ENCODE measurements around the gene LRRC17.
"Not testable (repeated sequence)": the region's sequence is repeated elsewhere in the genome, so short reads cannot be mapped to it uniquely, and the experiment has no call there.

The LRRC17 gene

DNA sequence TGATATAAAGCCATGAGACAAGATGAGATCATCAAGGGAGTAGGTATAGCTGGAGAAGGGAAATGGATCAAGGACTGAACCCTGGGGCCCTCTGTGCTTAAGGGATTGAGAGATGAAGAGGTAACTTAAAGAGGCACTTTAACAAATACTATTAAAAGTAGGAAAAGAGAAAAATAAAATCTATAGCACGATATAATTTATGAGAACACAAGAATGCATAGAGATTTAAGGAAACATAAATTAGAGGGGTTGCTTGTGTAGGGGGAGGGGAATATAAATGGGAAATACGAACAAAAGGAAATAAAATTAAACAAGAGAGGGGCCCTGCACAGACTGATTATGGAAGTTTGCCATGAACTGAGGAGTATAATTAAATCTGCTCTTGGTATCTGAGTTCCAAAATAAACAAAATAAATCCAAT, 15.6 kb upstream of the LRRC17 start:
- no peak for DNase-seq (ENCODE audit: low read depth in 2 of 2)

DNA sequence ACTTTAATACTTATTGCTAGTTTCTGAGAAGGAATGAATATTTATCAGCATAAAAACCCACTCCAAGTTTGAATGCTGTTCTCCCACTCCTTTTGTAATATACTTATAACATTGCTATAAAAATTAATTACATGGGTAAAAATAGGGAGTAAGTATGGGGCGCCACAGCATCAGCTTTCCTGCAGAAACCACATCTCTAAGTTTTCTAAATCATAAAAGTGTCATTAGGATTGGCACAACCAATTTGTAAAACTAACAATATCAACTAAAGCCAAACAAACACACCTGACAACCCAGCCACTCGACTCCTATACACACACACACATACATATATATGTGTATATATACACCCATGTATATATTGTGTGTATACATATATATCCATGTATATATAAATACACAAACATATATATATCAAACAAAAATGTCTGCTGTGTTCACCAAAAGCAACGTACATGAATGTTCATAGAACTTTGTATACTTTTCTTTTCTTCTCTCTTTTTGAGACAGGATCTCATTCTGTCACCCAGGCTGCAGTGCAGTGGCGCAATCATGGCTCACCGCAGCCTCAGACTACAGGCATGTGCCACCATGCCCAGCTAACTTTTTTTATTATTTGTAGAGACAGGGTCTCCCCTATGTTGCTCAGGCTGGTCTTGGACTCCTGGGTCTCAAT, 14.8 kb upstream of the LRRC17 start:
- DNase-seq (ENCODE audit: low read depth in 2 of 2), result no peak

DNA sequence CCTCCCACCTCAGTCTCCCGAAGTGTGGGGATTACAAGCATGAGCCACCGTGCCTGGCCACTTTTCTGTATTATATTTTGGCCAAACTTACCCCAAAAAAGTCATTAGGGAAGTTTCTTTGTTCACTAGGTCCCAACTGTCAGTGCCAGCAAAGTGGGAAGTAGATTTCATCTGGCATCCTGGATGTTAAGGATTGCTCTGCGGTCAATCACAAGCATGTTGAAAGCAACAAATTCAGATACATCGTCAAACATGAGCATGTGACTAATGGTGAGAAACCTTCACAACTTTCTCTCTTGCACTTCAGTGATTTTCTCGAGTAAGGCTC, 14.3 kb upstream of the LRRC17 start:
- no peak for DNase-seq (ENCODE audit: low read depth in 2 of 2)

DNA sequence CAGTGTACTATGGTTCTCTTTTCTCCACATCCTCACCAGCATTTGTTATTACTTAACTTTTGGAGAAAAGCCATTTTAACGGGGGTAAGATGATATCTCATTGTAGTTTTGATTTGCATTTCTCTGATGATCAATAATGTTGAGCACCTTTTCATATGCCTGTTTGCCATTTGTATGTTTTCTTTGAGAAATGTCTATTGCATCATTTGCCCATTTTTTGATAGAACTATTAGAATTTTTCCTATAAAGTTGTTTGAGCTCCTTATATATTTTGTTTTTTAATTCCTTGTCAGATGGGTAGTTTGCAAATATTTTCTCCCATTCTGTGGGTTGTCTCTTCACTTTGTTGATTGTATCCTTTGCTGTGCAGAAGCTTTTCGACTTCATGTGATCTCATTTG, 10.7 kb upstream of the LRRC17 start:
- not testable (repeated sequence) for DNase-seq (ENCODE audit: low read depth in 2 of 2)

DNA sequence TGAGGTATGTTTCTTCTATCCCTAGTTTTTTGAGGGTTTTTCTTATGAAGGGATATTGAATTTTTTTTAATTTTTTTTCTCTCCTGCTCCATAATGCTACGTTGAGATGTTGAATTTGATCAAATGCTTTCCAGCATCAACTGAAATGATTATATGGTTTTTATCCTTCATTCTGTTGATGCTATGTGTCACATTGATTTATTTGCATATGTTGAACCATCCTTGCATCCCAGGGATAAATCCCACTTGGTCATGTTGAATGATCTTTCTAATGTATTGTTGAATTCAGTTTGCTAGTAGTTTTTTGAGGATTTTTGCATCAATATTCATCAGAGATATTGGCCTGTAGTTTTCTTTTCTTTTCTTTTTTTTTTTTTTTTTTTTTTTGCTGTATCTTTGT, 9.2 kb upstream of the LRRC17 start:
- DNase-seq (ENCODE audit: low read depth in 2 of 2), result not testable (repeated sequence)

DNA sequence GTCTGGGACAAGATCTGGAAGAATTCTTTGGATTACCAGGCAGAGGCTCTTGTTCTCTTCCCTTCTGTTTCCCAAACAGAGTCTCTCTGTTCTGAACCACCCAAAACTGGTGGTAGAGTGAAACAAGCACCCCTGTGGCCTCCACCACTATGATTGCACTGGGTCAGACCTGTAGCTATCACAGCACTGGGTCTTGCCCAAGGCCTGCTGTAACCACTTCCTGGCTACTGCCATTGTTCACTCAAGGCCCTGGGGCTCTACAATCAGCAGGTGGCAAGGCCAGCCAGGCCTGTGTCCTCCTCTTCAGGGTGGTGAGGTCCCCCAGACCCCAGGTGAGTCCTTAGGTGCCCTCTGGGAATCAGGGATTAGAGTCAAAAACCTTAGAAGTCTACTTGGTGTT, 4.1 kb upstream of the LRRC17 start:
- DNase-seq (ENCODE audit: low read depth in 2 of 2), result no peak

DNA sequence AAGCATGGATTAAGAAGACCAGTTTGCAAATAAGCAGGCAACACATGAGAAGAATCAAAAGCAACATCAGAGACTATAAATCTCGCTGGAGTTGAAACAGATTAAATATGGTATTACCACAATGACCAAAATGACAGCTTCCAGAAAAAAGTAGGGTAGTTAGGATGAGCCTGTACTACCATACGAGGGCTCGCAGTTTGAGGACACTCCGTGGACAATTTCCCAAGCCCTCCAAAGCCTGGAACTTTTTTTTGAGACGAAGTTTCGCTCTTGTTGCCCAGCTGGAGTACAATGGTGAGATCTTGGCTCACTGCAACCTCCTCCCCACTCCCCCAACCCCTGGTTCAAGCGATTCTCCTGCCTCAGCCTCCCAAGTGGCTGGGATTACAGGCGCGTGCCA, 1.0 kb downstream of the LRRC17 start:
- DNase-seq (ENCODE audit: low read depth in 2 of 2), result no peak

DNA sequence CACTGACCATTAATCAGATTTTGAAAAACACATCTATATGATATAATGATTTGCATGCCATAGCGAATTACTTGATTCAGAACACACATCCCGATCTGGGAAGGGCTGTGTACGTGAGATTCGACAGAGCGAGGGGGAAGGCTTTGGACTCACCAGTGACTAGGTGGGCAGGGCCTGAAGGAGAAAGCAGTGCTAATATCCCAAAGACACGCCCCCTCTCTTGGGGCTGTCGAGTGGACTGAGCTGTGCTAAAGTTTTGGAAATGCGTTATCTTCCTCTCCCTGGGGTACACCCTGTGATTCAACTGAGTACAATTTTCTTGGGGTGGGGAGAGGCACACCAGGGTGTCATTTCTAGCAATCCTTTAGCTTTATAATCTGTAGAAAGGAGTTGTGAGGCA, 1.8 kb downstream of the LRRC17 start:
- DNase-seq (ENCODE audit: low read depth in 2 of 2), result no peak

DNA sequence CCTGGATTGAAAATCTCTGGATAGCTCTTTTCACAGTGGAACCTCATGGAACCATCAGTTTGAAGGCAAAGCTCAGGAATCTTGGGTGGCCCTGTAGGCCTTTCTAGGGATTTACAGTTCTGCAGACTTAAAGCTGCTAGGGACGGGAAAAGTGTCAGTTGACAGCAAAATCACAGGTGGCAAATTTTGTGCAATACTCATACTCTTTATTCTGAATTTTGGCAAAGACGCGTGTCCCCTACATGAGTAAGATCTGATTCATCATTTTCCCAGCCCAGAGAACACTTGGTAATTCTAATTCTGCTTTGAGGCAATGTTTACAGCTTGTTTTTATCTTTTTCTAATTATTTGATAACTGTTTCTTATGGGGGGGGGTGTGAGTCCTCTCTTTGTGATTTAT, 3.6 kb downstream of the LRRC17 start:
- DNase-seq (ENCODE audit: low read depth in 2 of 2), result no peak

DNA sequence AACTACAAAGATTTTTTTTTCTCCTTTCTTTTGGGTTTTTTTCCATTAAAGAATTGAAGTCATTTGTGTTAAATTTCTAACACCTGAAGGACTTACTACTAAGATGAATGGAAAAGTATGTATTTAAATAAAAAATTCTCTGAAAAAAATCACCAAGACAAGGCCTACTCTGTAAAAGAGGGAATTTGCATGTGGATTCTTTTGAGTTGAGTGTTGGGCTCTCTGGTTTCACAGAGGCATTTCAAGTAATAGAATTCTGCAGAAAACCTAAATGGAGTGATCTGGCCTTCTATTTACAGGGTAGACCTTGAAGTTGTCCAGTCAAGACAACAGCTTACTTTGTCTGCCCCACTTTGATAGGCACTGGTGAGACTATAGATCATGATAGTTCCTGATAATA, 4.1 kb downstream of the LRRC17 start:
- no peak for DNase-seq (ENCODE audit: low read depth in 2 of 2)

DNA sequence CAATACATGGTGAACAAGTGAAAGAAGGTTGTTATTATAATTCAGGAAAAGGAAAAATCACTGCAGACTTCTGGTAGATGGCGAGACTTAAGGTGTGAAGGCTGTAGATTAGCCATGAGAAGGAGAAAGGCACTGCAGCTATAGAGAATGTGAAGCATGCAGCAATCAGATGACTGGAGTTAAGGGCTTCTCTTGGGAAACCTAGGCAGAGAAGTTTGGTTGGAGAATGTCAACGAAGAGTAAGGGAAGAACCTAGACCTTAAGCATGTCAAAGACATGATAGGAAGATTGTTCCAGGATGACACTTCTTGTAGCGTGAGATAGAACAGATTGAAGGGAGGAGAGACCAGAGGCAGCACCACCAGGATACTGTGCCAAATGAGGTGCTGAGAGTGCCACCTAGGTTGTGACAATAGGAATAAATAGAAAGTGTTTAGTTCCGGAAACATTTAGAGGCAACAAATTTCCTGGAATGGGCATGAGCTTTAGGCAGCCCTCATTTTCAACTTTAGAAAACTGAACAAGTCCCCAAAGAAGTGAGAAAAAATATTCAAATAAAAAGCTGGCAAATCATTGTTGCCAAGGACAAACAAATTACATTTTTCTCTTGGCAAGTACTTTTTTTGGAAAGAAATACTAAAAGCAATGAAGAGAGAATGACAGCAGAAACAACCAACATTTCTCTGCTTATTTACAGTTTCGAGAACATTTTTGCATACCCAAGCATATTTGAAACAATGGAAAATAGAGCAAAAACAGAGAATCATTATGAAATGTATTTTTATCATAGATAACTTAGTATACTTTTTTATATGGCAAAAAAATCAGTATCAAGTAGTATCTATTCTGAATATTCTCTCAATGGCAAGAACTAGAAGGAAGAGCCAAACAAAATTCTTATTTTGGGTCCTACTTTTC, 4.9 kb downstream of the LRRC17 start:
- DNase-seq (ENCODE audit: low read depth in 2 of 2), result no peak

DNA sequence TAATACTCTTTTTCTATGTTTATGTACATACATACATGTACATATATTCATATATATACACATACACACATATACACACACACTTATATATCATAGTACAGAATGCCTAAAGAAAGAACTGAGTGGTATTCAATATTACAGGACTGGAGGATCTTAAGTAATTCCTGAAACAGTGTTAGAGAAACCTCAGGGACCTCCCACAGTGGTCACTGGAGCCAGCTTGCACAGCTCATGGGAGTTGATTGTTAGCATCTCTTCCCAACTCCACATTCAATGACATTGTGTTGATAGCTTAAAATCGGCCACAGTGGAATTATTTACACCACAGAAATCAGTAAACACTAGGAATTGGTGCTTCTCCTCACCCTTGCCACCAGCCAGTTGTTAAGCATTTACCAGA, 6.0 kb downstream of the LRRC17 start:
- DNase-seq (ENCODE audit: low read depth in 2 of 2), result no peak

DNA sequence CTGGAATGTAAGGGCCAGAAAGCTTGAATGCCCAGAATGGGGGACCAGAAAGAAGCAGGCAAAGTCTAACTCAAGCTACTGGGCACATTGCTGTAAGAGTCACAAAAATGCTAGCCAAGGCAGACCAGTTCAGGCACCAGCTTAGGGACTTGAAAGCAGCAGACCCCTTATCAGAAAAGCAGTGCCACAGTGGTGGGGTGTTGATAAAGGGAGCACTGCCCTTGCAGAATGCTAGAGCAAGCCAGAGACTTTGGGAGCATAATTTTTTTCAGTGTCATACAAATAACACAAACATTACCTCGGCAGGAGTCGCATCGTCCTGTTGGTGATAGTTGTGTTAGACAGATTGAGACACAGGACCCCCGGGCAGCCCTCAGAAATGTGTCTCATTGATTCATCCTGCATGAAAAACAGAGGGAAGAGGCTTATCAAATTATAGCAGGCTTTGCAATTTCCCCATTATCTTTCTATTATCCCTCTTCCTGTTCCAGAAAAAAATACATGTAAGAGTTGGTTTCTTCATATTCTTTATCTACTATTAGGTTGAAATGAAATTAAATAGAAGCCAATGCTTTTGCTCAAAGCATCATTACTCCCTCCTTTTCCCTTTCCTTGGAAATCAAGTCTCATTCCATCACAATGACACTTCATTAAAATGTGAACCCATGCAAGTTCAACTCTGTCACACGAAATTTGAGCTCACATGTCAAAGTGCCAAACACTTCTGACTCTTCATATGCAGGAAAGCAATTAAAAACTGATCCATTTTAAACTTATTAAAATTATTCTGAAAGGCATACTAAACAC, 13.4 kb downstream of the LRRC17 start:
- no peak for DNase-seq (ENCODE audit: low read depth in 2 of 2)

DNA sequence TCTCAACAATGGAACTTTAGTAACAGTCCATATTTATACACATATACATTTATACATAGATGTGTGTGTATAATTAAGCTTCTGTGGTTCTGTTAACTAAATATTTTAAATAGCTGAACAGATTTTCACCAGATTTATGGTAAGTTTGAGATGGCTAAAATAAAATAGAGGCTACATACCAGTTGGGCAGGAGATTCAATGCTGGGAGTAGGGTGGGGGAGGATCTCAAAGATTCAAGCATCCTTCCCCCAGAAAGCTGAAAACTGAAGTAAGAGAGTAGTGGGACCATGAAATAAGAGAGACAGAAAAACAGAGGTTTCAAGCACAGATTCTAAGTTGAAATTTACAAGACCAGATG, 14.0 kb downstream of the LRRC17 start:
- no peak for DNase-seq (ENCODE audit: low read depth in 2 of 2)

DNA sequence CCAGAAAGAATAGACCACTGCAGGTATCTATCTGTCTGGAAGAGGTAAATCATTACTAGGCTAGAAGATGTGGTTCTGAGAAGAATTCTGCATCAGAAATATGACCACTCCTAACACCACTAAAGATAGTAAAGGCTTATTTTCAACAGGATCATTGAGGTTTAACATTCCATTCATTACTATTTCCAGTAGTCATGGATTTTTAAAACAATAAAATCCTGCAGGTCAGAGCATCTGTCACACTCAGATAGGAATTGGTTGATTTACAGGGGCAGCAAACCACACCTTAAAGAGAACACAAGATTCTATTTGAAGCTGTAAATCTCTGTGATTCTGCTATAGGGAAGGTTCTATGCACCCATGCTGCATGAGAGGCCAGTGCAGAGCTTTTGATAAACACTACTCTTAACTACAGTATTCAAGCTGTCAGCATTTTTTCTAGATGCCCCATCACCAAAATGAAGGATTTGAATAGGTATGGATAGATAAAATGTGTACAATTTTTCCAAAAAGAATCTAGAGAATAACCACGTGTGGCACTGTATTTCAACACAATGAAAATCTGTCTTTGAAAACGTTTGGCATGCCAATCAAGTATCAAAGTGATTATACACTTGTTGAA, 14.6 kb downstream of the LRRC17 start:
- DNase-seq (ENCODE audit: low read depth in 2 of 2), result no peak

DNA sequence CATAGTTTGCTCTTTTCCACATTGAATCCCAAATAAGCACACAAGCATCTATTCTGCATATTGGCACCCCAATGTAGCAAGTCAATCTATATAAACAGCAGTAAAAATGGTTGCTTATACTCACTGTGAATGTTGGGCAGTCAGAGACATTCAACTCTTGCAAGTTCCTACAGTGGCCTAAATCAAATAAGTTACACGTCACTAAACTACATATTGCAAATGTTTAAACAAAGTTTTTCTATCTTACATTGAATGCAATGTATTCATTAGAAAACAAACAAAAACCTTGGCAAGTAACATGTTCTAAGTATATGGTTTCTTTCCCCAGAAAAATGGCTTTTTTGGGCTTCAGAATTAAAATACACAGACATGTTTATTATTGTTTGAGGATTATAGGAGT, 19.0 kb downstream of the LRRC17 start:
- DNase-seq (ENCODE audit: low read depth in 2 of 2), result no peak

DNA sequence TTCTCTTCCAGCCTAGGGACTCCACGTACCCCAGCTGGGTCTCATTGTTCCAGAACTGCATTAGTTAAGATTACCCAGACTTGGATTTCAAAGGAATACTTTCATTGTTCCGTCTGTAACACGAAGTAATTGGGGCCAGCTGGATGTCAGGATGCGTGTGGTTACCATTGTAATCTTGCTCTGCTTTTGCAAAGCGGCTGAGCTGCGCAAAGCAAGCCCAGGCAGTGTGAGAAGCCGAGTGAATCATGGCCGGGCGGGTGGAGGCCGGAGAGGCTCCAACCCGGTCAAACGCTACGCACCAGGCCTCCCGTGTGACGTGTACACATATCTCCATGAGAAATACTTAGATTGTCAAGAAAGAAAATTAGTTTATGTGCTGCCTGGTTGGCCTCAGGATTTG, 21.0 kb downstream of the LRRC17 start:
- DNase-seq (ENCODE audit: low read depth in 2 of 2), result no peak

DNA sequence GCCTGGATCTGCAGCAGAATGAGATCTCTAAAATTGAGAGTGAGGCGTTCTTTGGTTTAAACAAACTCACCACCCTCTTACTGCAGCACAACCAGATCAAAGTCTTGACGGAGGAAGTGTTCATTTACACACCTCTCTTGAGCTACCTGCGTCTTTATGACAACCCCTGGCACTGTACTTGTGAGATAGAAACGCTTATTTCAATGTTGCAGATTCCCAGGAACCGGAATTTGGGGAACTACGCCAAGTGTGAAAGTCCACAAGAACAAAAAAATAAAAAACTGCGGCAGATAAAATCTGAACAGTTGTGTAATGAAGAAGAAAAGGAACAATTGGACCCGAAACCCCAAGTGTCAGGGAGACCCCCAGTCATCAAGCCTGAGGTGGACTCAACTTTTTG, 21.4 kb downstream of the LRRC17 start:
- no peak for DNase-seq (ENCODE audit: low read depth in 2 of 2)

DNA sequence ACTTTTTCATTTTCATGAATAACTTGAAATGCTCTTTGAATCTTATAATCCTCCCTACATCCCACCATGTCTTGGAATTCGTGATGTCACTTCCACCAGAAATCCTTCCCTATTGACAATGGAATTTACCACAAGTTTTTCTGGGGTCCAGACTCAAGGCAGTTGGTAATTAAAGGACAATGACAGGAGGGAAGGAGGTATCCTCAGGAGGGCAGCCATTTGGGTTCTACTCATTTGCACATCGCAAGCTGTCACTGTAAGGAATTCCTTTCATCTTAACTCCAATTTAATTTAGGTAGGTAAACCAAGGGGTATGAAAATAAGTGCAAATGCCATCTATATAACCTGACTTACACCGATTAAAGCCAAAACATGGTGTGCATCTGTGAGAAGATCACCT, 21.9 kb downstream of the LRRC17 start:
- DNase-seq (ENCODE audit: low read depth in 2 of 2), result no peak

DNA sequence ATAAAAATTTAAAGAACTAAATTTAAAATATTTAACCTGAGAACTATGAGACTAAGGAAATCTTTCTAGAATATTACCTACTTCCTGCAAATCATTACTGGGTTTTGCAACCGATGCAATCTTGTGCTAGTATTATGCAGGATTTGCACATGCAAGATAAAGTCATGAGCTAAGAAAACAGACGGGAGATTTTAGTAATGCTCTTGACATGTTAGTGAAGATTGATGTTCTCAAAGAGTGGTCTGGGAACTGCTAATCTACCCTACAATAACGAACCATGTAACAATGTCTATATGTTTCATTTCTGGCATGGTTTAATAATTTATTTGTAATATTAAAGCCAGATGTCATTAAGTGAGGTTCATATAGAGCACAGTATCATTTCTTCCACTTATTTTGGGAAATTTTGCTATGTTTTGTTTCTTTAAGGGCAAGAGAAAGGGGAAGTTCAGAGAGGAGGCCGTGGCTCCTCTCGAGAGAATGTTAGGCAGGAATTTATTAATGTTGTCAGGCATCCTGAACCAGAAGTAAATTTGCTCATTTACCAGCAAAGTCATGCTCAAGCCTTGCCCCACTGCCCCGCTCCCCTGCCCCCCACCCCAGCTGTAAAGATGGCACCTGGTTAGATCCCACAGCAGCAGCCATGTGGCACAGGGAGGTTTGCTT, 22.8 kb downstream of the LRRC17 start:
- no peak for DNase-seq (ENCODE audit: low read depth in 2 of 2)

DNA sequence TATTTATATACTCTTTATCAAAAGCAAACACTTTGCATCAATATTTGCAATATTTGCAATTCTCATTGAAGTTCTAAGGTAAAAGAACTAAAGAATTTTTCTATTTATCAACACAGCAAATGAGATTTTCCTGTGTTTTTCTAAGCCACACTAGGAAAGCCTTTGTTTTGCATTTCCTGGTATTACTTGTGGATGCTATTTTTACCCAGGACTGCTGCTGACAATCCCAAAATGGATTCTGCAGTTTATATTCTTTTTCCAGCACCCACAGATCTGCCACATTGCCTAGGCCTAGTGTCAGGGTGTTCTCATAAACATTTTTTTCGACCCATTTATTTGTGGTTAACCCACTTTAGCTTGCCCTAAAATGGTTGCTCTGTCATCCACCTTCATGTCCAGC, 25.9 kb downstream of the LRRC17 start:
- DNase-seq (ENCODE audit: low read depth in 2 of 2), result no peak
